A549 treated with ZK216348 at 1 μM for 4 hours (cell line): ENCODE data around the gene SLC25A30. TPM values are rescaled to one million over a fixed set of nuclear protein-coding genes. Genes with fewer than 3 reads are reported as not detected.

Experiments used
- total RNA-seq: library from RNA; stranded (reverse); fragments of 200-300 nt; extraction: Qiagen RNA extraction; gene quantifications from 5 replicates; pipeline ENCODE4 v1.2.3, GENCODE V29; 2022; ENCODE audit warnings: low read depth

SLC25A30 gene, protein sequence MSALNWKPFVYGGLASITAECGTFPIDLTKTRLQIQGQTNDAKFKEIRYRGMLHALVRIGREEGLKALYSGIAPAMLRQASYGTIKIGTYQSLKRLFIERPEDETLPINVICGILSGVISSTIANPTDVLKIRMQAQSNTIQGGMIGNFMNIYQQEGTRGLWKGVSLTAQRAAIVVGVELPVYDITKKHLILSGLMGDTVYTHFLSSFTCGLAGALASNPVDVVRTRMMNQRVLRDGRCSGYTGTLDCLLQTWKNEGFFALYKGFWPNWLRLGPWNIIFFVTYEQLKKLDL
- 6.3 to 11.6 TPM (median 7.6 TPM) in 5 replicates for total RNA-seq

DNA sequence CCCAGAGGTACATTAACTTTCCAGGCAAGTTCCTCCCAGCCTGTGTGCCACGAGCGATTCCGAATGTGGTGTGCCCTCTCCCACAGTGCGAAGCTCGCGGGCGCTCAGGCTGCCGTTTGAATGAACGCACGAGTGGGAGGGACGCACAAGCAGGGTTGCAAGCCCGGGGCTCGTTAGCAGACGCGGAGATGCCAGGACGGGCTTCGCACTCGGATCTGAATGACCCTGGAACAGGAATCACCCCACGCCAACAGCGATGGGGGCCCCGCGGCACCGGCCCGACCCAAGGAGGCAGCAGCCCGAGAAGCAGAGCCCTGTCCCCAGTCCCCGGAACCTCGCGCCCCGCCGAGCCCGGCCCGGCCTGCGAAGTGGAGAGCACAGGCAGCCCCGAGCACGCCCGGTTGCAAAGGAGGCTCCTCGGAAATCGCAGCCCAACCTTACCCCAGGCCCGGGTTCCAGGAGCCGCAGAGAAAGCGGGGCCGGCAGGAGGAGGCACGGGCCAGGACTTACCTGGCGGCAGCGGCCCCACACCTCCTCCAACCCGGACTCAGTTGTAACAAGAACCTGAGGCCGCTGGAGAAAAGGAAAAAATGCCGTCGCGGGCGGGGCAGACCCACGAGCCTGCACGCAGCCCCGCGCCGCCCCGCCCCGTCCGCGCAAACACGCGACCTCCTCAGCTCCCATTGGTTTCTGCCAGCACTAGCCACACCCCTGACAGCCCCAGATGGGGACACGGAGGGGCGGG lies at the start of gene SLC25A30:
Gene SLC25A30 (minus strand): TSS at position 584 of the 745 bp plus-strand sequence. CDS start 6,948 bp downstream, outside the sequence.

DNA sequence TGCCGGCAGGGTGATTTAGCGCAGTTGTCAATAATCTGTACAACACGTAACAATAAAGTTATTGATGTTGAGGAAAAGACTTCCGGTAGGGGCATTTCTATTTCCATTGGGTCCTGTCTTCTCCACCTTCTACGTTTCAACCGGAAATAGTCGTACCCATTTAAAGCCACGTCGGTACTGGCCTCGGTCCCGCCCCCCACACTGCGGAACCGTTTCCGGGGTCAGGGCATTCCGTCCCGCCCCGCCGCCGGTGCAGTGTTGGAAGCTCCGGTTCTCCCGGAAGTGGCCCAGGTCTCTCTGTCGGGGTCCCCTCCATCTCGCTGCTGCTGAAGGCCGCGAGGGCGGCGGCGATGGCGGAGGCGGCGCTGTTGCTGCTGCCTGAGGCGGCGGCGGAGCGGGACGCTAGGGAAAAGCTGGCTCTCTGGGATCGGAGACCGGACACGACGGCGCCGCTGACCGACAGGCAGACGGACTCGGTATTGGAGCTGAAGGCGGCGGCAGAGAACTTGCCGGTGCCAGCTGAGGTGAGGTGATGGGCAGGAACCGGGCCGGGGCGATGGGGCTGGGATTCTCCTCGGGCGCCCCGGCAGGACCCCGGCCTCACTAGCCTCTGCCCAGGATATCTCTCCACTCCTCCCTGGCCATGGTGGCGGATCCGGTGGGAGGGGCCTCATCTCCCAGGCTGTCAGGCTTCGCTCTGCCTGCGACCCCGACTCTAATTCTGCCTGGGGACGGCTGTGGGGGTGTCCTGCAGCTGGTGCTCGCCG lies 46.7 kb upstream of the SLC25A30 start, which contains the start of gene COG3:
Gene COG3 (plus strand): TSS at position 253 of the 767 bp plus-strand sequence. CDS start 98 bp downstream, at position 351.

Other genes starting within 250 kb of the SLC25A30 start
- not detected in 5 replicates for gene KCTD4, start 217.3 kb downstream of the SLC25A30 start, total RNA-seq
- gene TPT1, start 77.2 kb downstream of the SLC25A30 start, total RNA-seq = 2,004 to 2,340 TPM (median 2,299 TPM) in 5 replicates
- 11.6 to 15.8 TPM (median 12.9 TPM) in 5 replicates for gene COG3, start 46.6 kb upstream of the SLC25A30 start, total RNA-seq
- gene ERICH6B, start 197.4 kb upstream of the SLC25A30 start, total RNA-seq = not detected in 5 replicates